GM19043 (cell line): ENCODE data around the gene ANKRD10.

Experiments
- ATAC-seq: cut with Tn5 transposase; IDR thresholded peaks from one replicate; pipeline ENCODE4 v1.9.1; 2021; ENCODE audit warnings: low read depth; ENCODE audit not compliant: unreplicated experiment

ANKRD10 gene

DNA sequence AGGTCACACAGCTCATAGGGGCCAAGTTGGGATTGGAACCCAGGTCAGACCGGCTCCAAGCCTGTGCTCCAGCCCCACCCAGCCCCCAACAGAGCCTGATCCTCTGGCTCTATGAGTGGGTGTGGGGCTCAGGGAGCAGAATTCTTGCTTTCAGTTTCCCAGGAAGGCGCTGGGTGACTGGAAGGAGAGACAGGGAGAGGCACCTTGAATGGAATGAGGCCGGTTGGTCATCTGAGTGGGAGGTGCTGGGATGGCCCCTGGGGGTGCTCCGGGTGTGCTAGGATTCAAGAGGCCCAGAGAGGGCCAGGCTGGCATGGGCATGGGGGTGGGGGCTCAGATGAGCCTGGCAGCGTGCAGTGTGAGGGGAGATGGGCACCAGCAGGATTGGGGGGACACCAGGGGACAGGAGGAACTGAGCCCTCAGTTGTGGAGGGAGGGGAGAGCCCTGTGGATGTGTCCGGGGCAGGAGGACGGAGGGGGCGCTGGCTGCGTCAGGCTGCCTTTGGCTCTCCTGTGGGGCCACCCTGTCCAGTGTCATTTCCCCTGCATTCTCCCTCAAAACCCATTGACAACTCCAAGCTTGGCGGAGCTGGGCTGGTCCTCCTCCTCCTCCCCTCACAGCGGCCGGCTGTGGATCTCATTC is 31.2 kb upstream of the ANKRD10 start:
- ATAC-seq: no peak

GRCh38 chr13:110944968-110945927 is 30.4 kb upstream of the ANKRD10 start:
- ATAC-seq: no peak

GRCh38 chr13:110944121-110944967 is 29.5 kb upstream of the ANKRD10 start:
- peak; percentile 43 for ATAC-seq

GRCh38 chr13:110942248-110942981 is 27.5 kb upstream of the ANKRD10 start:
- peak; percentile 66 for ATAC-seq

GRCh38 chr13:110938662-110939421 is 24.0 kb upstream of the ANKRD10 start:
- ATAC-seq: no peak

- ATAC-seq: no peak
These were observed 22.8 kb upstream of the ANKRD10 start for GRCh38 chr13:110937511-110938285.

- no peak for ATAC-seq
These were observed 21.6 kb upstream of the ANKRD10 start for GRCh38 chr13:110936519-110936918.

DNA sequence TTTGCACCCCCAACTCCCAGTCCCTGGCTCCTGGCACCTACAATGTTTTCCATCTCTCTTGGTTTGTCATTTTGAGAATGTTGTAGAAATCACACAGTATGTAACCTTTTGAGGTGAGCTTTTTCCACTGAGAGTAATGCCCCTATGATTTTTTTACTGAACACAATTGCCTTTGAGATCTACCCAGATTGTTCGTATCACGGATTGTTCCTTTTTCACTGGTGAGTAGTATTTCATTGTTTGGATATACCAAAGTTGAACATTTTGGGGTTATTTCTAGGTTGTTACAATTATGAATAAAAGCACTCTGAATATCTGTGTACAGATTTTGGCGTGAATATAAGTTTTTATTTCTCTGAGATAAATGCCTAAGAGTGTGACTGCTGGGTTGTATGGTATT is 17.7 kb upstream of the ANKRD10 start:
- ATAC-seq: no peak

DNA sequence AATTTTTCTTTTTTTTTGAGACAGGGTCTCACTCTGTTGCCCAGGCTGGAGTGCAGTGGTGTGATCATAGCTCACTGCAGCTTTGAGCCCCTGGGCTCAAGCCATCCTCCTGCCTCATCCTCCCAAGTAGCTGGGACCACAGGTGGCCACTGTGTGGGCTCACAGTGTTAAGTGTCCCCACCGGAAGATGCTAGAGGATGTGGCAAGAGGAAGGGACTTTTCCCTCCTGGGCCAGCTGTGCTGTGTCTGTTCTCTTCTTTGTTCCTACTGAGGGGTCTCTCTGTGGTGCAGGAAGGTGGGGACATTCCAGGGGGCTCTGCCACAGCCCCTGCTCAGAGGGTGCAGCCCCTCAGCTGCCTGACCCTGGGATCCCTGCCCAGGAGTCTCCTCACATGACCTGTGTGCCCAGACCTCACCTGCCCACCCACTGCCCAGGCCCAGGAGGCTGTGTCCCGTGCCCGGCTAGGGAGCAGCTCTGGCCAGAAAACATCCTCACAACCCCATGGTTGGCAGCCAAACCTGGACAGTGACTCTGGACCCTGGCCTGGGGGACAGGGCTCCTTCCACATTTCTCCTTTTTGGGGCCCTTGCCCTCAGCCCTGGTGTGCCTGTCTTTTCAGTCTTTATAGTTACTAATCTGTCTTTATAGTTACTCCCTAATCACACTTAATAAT is 14.4 kb upstream of the ANKRD10 start:
- peak; percentile 59 for ATAC-seq

DNA sequence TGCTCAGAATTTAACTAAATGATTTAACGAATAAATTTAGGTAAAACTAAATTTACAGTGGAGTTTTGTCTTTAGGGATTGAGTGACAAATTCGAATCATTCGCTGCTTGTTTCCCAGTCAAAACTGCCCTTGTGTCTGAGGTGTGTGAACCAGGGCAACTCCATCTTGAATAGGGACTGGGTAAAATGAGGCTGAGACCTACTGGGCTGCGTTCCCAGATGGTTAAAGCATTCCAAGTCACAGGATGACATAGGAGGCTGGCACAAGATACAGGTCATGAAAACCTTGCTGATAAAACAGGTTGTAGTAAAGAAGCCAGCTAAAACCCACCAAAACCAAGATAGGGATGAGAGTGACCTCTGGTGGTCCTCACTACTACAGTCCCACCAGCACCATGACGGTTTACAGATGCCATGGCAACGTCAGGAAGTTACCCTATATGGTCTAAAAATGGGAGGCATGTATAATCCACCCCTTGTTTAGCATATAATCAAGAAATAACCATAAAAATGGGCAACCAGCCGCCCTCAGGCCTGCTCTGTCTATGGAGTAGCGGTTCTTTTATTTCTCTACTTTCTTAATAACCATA is 10.2 kb upstream of the ANKRD10 start:
- no peak for ATAC-seq

DNA sequence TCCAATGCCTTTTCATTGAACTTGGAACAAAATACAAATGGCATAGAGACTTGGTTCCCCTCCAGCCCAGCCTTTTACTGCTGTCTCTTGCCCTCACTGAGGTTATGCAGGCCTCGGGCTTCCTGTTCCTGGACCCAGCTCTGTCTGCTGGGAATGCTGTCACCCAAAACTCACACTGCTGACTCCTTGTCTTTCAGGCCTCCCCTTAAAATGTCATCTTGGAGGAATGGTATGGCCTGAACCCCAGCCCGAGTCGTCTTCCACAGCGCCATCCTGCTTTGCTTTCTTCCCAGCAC is 9.7 kb upstream of the ANKRD10 start:
- ATAC-seq: no peak

GRCh38 chr13:110923777-110924638 is 9.1 kb upstream of the ANKRD10 start:
- ATAC-seq: no peak

GRCh38 chr13:110923086-110923485 is 8.2 kb upstream of the ANKRD10 start:
- no peak for ATAC-seq

- ATAC-seq: no peak
These were observed 7.6 kb upstream of the ANKRD10 start for GRCh38 chr13:110922506-110922905.

DNA sequence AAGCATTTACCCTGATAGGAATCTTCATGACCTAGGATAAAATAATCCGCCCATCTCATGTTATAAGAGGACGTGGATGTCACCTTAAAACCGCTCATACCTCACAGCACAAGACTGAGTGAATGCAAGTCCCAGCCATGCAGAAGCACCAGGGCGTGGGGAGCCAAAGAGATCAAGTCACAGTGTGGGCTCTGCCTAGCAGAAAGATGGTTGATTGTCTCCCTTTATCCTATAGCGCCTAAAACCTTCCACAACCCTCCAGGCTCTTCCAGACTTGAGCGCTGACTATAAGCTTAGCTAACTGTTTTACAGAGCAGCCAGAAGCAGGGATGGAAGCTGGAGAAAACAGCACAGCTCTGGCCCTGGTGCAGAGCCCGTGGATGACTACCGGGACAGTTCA is 6.8 kb upstream of the ANKRD10 start:
- ATAC-seq: no peak

DNA sequence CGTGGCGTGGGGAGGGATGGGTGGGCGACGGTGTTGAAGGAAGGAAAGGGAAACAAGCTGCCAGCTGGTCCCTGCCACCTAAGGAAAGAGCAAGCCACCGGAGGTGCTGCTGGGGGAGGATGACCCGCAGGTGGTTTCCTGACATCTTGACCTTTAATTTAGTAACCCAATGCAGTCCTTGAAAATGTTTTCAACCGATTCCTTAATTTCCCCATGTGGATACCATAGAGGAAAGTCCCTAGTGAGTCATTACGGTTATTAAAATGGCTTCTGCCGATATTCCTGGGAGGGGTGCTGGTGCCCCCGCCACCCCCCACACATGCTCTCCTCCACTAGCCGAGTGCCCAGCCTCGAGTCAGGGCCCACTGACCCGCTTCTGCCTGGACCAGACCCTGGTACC is 6.3 kb upstream of the ANKRD10 start:
- ATAC-seq: no peak

- no peak for ATAC-seq
These were observed 5.2 kb upstream of the ANKRD10 start for GRCh38 chr13:110920038-110920437.
